IMR-90 (cell line): ENCODE measurements around the gene TNNC1. TPM values are rescaled to one million over a fixed set of nuclear protein-coding genes. Genes with fewer than 3 reads are reported as not detected.

Experiments
- ATAC-seq: fragments of 200-7000 bp; cut with Tn5 transposase; 2 replicates; pipeline ENCODE4 v1.9.1; 2020; ENCODE audit warnings: low read depth, mild to moderate bottlenecking, moderate library complexity
- BruUV-seq: library from RNA; stranded (reverse); fragments of 400-500 nt; replicated peaks from 2 replicates; lab custom pipeline; 2021; lab: Mats Ljungman, UMichigan
- CTCF ChIA-PET: fragments of 300-600 bp; formaldehyde crosslinking; extraction: SDS; loops from one replicate; lab custom pipeline; 2021; ENCODE audit warnings: antibody characterized with exemption; lab: Yijun Ruan, JAX
- POLR2A ChIA-PET: fragments of 300-600 bp; sonication (Branson Sonifier 250); formaldehyde crosslinking; loops from one replicate; lab custom pipeline; 2022; ENCODE audit warnings: antibody characterized with exemption; ENCODE audit not compliant: unreplicated experiment; lab: Charles Lee
- DNase-seq: peaks from one replicate; pipeline ENCODE4 v3.0.0; 2013
- H2AFZ ChIP-seq: replicated peaks from 2 replicates; pipeline ENCODE3; 2013; ENCODE audit warnings: low read length, mild to moderate bottlenecking; ENCODE audit not compliant: poor library complexity
- H2AK5ac ChIP-seq: 2 replicates; pipeline ENCODE4 v1.6.1; 2013; ENCODE audit warnings: low read depth, low read length, inconsistent platforms
- H2AK9ac ChIP-seq: replicated peaks from 2 replicates; pipeline ENCODE3; 2013; ENCODE audit warnings: mild to moderate bottlenecking, low read depth, low read length, moderate library complexity; ENCODE audit not compliant: poor library complexity
- H2BK120ac ChIP-seq: 2 replicates; pipeline ENCODE4 v1.6.1; 2013; ENCODE audit warnings: low read depth, low read length, inconsistent platforms
- H2BK15ac ChIP-seq: 3 replicates; pipeline ENCODE4 v1.6.1; 2013; ENCODE audit warnings: low read depth, low read length, inconsistent platforms
- H2BK20ac ChIP-seq: 2 replicates; pipeline ENCODE4 v1.6.1; 2013; ENCODE audit warnings: low read depth, mild to moderate bottlenecking, inconsistent platforms, low read length, moderate library complexity
- H2BK5ac ChIP-seq: 2 replicates; pipeline ENCODE4 v1.6.1; 2013; ENCODE audit warnings: mild to moderate bottlenecking, low read depth, low read length, inconsistent platforms; ENCODE audit not compliant: poor library complexity, severe bottlenecking
- H3K14ac ChIP-seq: replicated peaks from 2 replicates; pipeline ENCODE4 v1.6.1; 2013; ENCODE audit warnings: low read depth, low read length, inconsistent platforms
- H3K18ac ChIP-seq: 2 replicates; pipeline ENCODE4 v1.6.1; 2013; ENCODE audit warnings: low read depth, low read length, control low read depth
- H3K23ac ChIP-seq: 2 replicates; pipeline ENCODE4 v1.6.1; 2013; ENCODE audit warnings: low read depth, low read length, inconsistent platforms
- H3K27ac ChIP-seq: 2 replicates; pipeline ENCODE4 v1.5.1; 2013; ENCODE audit warnings: mild to moderate bottlenecking, control low read depth, low read length; ENCODE audit not compliant: insufficient read depth
- H3K27me3 ChIP-seq: 2 replicates; pipeline ENCODE4 v1.6.1; 2013; ENCODE audit warnings: low read length; ENCODE audit not compliant: control insufficient read depth, insufficient read depth
- H3K36me3 ChIP-seq: 2 replicates; pipeline ENCODE4 v1.6.1; 2013; ENCODE audit warnings: low read length, mixed read lengths; ENCODE audit not compliant: control insufficient read depth, insufficient read depth
- H3K4ac ChIP-seq: 2 replicates; pipeline ENCODE4 v1.6.1; 2013; ENCODE audit warnings: low read depth, low read length, inconsistent platforms
- H3K4me1 ChIP-seq: 2 replicates; pipeline ENCODE4 v1.6.1; 2013; ENCODE audit warnings: low read length, mixed read lengths; ENCODE audit not compliant: control insufficient read depth, insufficient read depth
- H3K4me2 ChIP-seq: 2 replicates; pipeline ENCODE4 v1.6.1; 2013; ENCODE audit warnings: low read depth, mild to moderate bottlenecking, control low read depth, low read length, moderate library complexity
- H3K4me3 ChIP-seq: 2 replicates; pipeline ENCODE4 v1.5.1; 2013; ENCODE audit warnings: low read depth, mild to moderate bottlenecking, control low read depth, low read length, moderate library complexity; ENCODE audit not compliant: insufficient read depth
- H3K56ac ChIP-seq: 2 replicates; pipeline ENCODE4 v1.6.1; 2013; ENCODE audit warnings: low read length, inconsistent platforms; ENCODE audit not compliant: insufficient read depth; ENCODE audit errors: extremely low read depth
- H3K79me1 ChIP-seq, 2 experiments: 2 replicates each; pipeline ENCODE4 v1.6.1; 2013; ENCODE audit warnings: low read length in 2 of 2, inconsistent platforms in 1 of 2, low read depth in 1 of 2
- H3K9ac ChIP-seq: 2 replicates; pipeline ENCODE4 v1.6.1; 2013; ENCODE audit warnings: low read depth, low read length, control low read depth
- H3K9me1 ChIP-seq: 2 replicates; pipeline ENCODE4 v1.6.1; 2013; ENCODE audit warnings: low read length, inconsistent platforms; ENCODE audit not compliant: insufficient read depth
- H3K9me3 ChIP-seq: 2 replicates; pipeline ENCODE4 v1.6.1; 2013; ENCODE audit warnings: low read length; ENCODE audit not compliant: control insufficient read depth, insufficient read depth
- H4K20me1 ChIP-seq: 2 replicates; pipeline ENCODE4 v1.6.1; 2013; ENCODE audit warnings: low read length, inconsistent platforms; ENCODE audit not compliant: insufficient read depth
- H4K5ac ChIP-seq: 2 replicates; pipeline ENCODE4 v1.6.1; 2013; ENCODE audit warnings: mild to moderate bottlenecking, low read depth, low read length, control low read depth
- H4K8ac ChIP-seq, 2 experiments: 2 replicates each; pipeline ENCODE4 v1.6.1; 2013; ENCODE audit warnings: low read depth in 2 of 2, low read length in 2 of 2, control low read depth in 1 of 2, inconsistent platforms in 1 of 2
- H4K91ac ChIP-seq: 2 replicates; pipeline ENCODE4 v1.6.1; 2013; ENCODE audit warnings: low read depth, low read length, inconsistent platforms; ENCODE audit not compliant: insufficient read depth
- BHLHE40 ChIP-seq: fragments of 150-350 bp; IDR thresholded peaks from 2 replicates; pipeline ENCODE4 v1.6.1; 2016; ENCODE audit warnings: mild to moderate bottlenecking, low read depth, low read length
- CEBPB ChIP-seq: IDR thresholded peaks from 2 replicates; pipeline ENCODE4 v1.6.1; 2012; ENCODE audit warnings: low read depth, low read length, improper control_type of control experiment
- CHD1 ChIP-seq: IDR thresholded peaks from 2 replicates; pipeline ENCODE4 v1.6.1; 2012; ENCODE audit warnings: low read depth, low read length, improper control_type of control experiment
- FOS ChIP-seq: fragments of 150-350 bp; IDR thresholded peaks from 2 replicates; pipeline ENCODE4 v1.6.1; 2016; ENCODE audit warnings: low read depth, low read length
- MAFK ChIP-seq: IDR thresholded peaks from 2 replicates; pipeline ENCODE4 v1.6.1; 2012; ENCODE audit warnings: low read depth, low read length, improper control_type of control experiment
- MAZ ChIP-seq: IDR thresholded peaks from 2 replicates; pipeline ENCODE4 v1.6.1; 2012; ENCODE audit warnings: low read depth, mild to moderate bottlenecking, low read length, improper control_type of control experiment, moderate library complexity, borderline replicate concordance
- MXI1 ChIP-seq: IDR thresholded peaks from 2 replicates; pipeline ENCODE4 v1.6.1; 2012; ENCODE audit warnings: low read depth, mild to moderate bottlenecking, low read length, moderate library complexity, borderline replicate concordance
- NFE2L2 ChIP-seq: fragments of 150-350 bp; IDR thresholded peaks from 2 replicates; pipeline ENCODE4 v1.6.1; 2016; ENCODE audit warnings: low read depth, mild to moderate bottlenecking, low read length
- POLR2A ChIP-seq: IDR thresholded peaks from 2 replicates; pipeline ENCODE4 v1.6.1; 2012; ENCODE audit warnings: mild to moderate bottlenecking, low read depth, low read length
- RAD21 ChIP-seq: IDR thresholded peaks from 2 replicates; pipeline ENCODE4 v1.6.1; 2012; ENCODE audit warnings: low read length, improper control_type of control experiment
- RCOR1 ChIP-seq: IDR thresholded peaks from 2 replicates; pipeline ENCODE4 v1.6.1; 2012; ENCODE audit warnings: mild to moderate bottlenecking, low read length, improper control_type of control experiment; ENCODE audit not compliant: insufficient replicate concordance
- RFX5 ChIP-seq: IDR thresholded peaks from 2 replicates; pipeline ENCODE4 v1.8.0; 2012; ENCODE audit warnings: low read depth, mild to moderate bottlenecking, low read length, moderate library complexity
- SMC3 ChIP-seq: fragments of 150-350 bp; IDR thresholded peaks from 2 replicates; pipeline ENCODE4 v1.6.1; 2016; ENCODE audit warnings: low read depth, mild to moderate bottlenecking, antibody characterized with exemption, low read length, moderate library complexity
- WGBS, 2 experiments: methylation state at CpG; one replicate each; pipeline versions ENCODE4 v1.1.5 to v1.1.7; 2013; ENCODE audit warnings: missing lambda C conversion rate in 2 of 2; ENCODE audit not compliant: insufficient read length in 1 of 2; ENCODE audit errors: extremely low coverage in 2 of 2; 5-methylcytosine and 5-hydroxymethylcytosine counted together
- dilution Hi-C: fragments of 300-500 bp; cut with HindIII; formaldehyde crosslinking; loops from one replicate; pipeline ENCODE4 v1.14.3; 2018; ENCODE audit warnings: low sequenced_read_pairs; ENCODE audit not compliant: unreplicated experiment
- in situ Hi-C: fragments of 300-500 bp; cut with MboI; formaldehyde crosslinking; loops from 3 replicates; pipeline ENCODE4 v1.14.3; 2019; ENCODE audit warnings: low sequenced_read_pairs, inconsistent platforms, mixed read lengths
- intact Hi-C: fragments of 100-400 bp; cut with micrococcal nuclease; formaldehyde crosslinking; loops from 2 replicates; pipeline ENCODE4 v1.10.0; 2022
- polyA plus RNA-seq, 3 experiments: library from polyadenylated mRNA; depleted of rRNA; stranded (reverse); fragments of >200 nt; gene quantifications; 2 replicates each; pipeline ENCODE4 v1.2.3, GENCODE V29; 2012; ENCODE audit warnings: low replicate concordance in 1 of 3
- total RNA-seq: library from RNA; depleted of rRNA; stranded (reverse); fragments of >200 nt; gene quantifications from 2 replicates; pipeline ENCODE4 v1.2.3, GENCODE V29; 2012
- TF ChIP-seq, protein P1 (sequence below): fragments of 150-350 bp; IDR thresholded peaks from 2 replicates; pipeline ENCODE4 v1.6.1; 2016; ENCODE audit warnings: low read depth, mild to moderate bottlenecking, low read length, moderate library complexity, borderline replicate concordance

TNNC1 gene
- total and polyA plus RNA-seq, 2 of the 4 experiments (the other 2 are of a cell fraction), result 1.3 to 4.6 TPM

DNA sequence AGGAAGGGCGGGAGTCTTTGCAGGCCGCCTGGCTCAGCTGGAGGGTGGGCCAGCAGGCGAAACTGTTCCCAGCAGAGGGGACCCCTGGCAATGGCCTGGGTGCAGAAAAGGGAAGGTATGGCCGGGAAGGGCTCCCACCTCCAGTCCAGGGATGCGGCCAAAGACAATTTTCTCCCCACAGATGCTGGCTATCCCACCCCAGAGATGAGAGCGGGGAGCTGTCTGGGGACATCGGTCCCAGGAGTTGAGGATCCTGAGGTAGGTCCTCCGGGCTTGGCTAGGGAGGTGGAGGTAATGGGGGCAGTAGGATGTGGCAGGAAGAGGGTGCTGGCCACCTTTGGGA lies 10.6 kb downstream of the TNNC1 start:
- ChIA-PET POLR2A (no interaction called here), CTCF (no interaction called here)
- Histone ChIP-seq H3K9me1 (no peaks in the 10 kb centered on the region), H3K9me3 (no peaks in the 10 kb centered on the region), H3K27ac (no peak overlapping the region), H2AFZ (no peak overlapping the region), H3K4me2 (no peak overlapping the region), H2AK5ac (no peak overlapping the region), H3K4me3 (no peak overlapping the region), H3K56ac (no peak overlapping the region), H2BK15ac (no peak overlapping the region), H2BK20ac (no peak overlapping the region), H3K14ac (no peak overlapping the region), H4K20me1 (no peaks in the 10 kb centered on the region; the same call in none of the 2 replicates), H3K4ac (no peak overlapping the region), H3K18ac (no peak overlapping the region), H2BK5ac (no peak overlapping the region), H4K91ac (no peak overlapping the region), H2BK120ac (no peak overlapping the region), H3K36me3 (no peaks in the 10 kb centered on the region), H3K9ac (no peak overlapping the region), H4K8ac (no peak overlapping the region), H3K23ac (no peak overlapping the region; the same call in 1 of the 2 replicates), H4K5ac (no peak overlapping the region), H3K79me1 (no peaks in the 10 kb centered on the region), H3K27me3 (no peaks in the 10 kb centered on the region), H2AK9ac (no peak overlapping the region), H3K4me1 (no peaks in the 10 kb centered on the region)
- DNase-seq, result no peak
- BruUV-seq, result no TSS peak
- no CpG with 5 or more reads among the region's 8 CpGs for WGBS, 2 experiments
- TF ChIP-seq RAD21 (no peak), NFE2L2 (no peak), RCOR1 (no peak), SMC3 (no peak), POLR2A (no peak), CEBPB (no peak), MXI1 (no peak), MAFK (no peak), CHD1 (no peak), BHLHE40 (no peak), MAZ (no peak), FOS (no peak), RFX5 (no peak)
- TF ChIP-seq, protein P1, sequence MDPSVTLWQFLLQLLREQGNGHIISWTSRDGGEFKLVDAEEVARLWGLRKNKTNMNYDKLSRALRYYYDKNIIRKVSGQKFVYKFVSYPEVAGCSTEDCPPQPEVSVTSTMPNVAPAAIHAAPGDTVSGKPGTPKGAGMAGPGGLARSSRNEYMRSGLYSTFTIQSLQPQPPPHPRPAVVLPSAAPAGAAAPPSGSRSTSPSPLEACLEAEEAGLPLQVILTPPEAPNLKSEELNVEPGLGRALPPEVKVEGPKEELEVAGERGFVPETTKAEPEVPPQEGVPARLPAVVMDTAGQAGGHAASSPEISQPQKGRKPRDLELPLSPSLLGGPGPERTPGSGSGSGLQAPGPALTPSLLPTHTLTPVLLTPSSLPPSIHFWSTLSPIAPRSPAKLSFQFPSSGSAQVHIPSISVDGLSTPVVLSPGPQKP, result no peak
- ATAC-seq, result no peak
- in situ Hi-C loops (no loop called here), dilution Hi-C loops (no loop called here), intact Hi-C loops (no loop called here)
